IMR-90 (cell line): ENCODE results near the gene SLTM. TPM values are rescaled to one million over a fixed set of nuclear protein-coding genes. Genes with fewer than 3 reads are reported as not detected.

Experiments used
- ATAC-seq: fragments of 200-7000 bp; cut with Tn5 transposase; 2 replicates; pipeline ENCODE4 v1.9.1; 2020; ENCODE audit warnings: low read depth, mild to moderate bottlenecking, moderate library complexity
- BruUV-seq: library from RNA; stranded (reverse); fragments of 400-500 nt; replicated peaks from 2 replicates; lab custom pipeline; 2021; lab: Mats Ljungman, UMichigan
- CTCF ChIA-PET: fragments of 300-600 bp; formaldehyde crosslinking; extraction: SDS; loops from one replicate; lab custom pipeline; 2021; ENCODE audit warnings: antibody characterized with exemption; lab: Yijun Ruan, JAX
- POLR2A ChIA-PET: fragments of 300-600 bp; sonication (Branson Sonifier 250); formaldehyde crosslinking; loops from one replicate; lab custom pipeline; 2022; ENCODE audit warnings: antibody characterized with exemption; ENCODE audit not compliant: unreplicated experiment; lab: Charles Lee
- DNase-seq: peaks from one replicate; pipeline ENCODE4 v3.0.0; 2013
- H2AFZ ChIP-seq: replicated peaks from 2 replicates; pipeline ENCODE3; 2013; ENCODE audit warnings: low read length, mild to moderate bottlenecking; ENCODE audit not compliant: poor library complexity
- H2AK5ac ChIP-seq: 2 replicates; pipeline ENCODE4 v1.6.1; 2013; ENCODE audit warnings: low read depth, low read length, inconsistent platforms
- H2AK9ac ChIP-seq: replicated peaks from 2 replicates; pipeline ENCODE3; 2013; ENCODE audit warnings: mild to moderate bottlenecking, low read depth, low read length, moderate library complexity; ENCODE audit not compliant: poor library complexity
- H2BK120ac ChIP-seq: 2 replicates; pipeline ENCODE4 v1.6.1; 2013; ENCODE audit warnings: low read depth, low read length, inconsistent platforms
- H2BK15ac ChIP-seq: 3 replicates; pipeline ENCODE4 v1.6.1; 2013; ENCODE audit warnings: low read depth, low read length, inconsistent platforms
- H2BK20ac ChIP-seq: 2 replicates; pipeline ENCODE4 v1.6.1; 2013; ENCODE audit warnings: low read depth, mild to moderate bottlenecking, inconsistent platforms, low read length, moderate library complexity
- H2BK5ac ChIP-seq: 2 replicates; pipeline ENCODE4 v1.6.1; 2013; ENCODE audit warnings: mild to moderate bottlenecking, low read depth, low read length, inconsistent platforms; ENCODE audit not compliant: poor library complexity, severe bottlenecking
- H3K14ac ChIP-seq: replicated peaks from 2 replicates; pipeline ENCODE4 v1.6.1; 2013; ENCODE audit warnings: low read depth, low read length, inconsistent platforms
- H3K18ac ChIP-seq: 2 replicates; pipeline ENCODE4 v1.6.1; 2013; ENCODE audit warnings: low read depth, low read length, control low read depth
- H3K23ac ChIP-seq: 2 replicates; pipeline ENCODE4 v1.6.1; 2013; ENCODE audit warnings: low read depth, low read length, inconsistent platforms
- H3K27ac ChIP-seq: 2 replicates; pipeline ENCODE4 v1.5.1; 2013; ENCODE audit warnings: mild to moderate bottlenecking, control low read depth, low read length; ENCODE audit not compliant: insufficient read depth
- H3K27me3 ChIP-seq: 2 replicates; pipeline ENCODE4 v1.6.1; 2013; ENCODE audit warnings: low read length; ENCODE audit not compliant: control insufficient read depth, insufficient read depth
- H3K36me3 ChIP-seq: 2 replicates; pipeline ENCODE4 v1.6.1; 2013; ENCODE audit warnings: low read length, mixed read lengths; ENCODE audit not compliant: control insufficient read depth, insufficient read depth
- H3K4ac ChIP-seq: 2 replicates; pipeline ENCODE4 v1.6.1; 2013; ENCODE audit warnings: low read depth, low read length, inconsistent platforms
- H3K4me1 ChIP-seq: 2 replicates; pipeline ENCODE4 v1.6.1; 2013; ENCODE audit warnings: low read length, mixed read lengths; ENCODE audit not compliant: control insufficient read depth, insufficient read depth
- H3K4me2 ChIP-seq: 2 replicates; pipeline ENCODE4 v1.6.1; 2013; ENCODE audit warnings: low read depth, mild to moderate bottlenecking, control low read depth, low read length, moderate library complexity
- H3K4me3 ChIP-seq: 2 replicates; pipeline ENCODE4 v1.5.1; 2013; ENCODE audit warnings: low read depth, mild to moderate bottlenecking, control low read depth, low read length, moderate library complexity; ENCODE audit not compliant: insufficient read depth
- H3K56ac ChIP-seq: 2 replicates; pipeline ENCODE4 v1.6.1; 2013; ENCODE audit warnings: low read length, inconsistent platforms; ENCODE audit not compliant: insufficient read depth; ENCODE audit errors: extremely low read depth
- H3K79me1 ChIP-seq, 2 experiments: 2 replicates each; pipeline ENCODE4 v1.6.1; 2013; ENCODE audit warnings: low read length in 2 of 2, inconsistent platforms in 1 of 2, low read depth in 1 of 2
- H3K9ac ChIP-seq: 2 replicates; pipeline ENCODE4 v1.6.1; 2013; ENCODE audit warnings: low read depth, low read length, control low read depth
- H3K9me1 ChIP-seq: 2 replicates; pipeline ENCODE4 v1.6.1; 2013; ENCODE audit warnings: low read length, inconsistent platforms; ENCODE audit not compliant: insufficient read depth
- H3K9me3 ChIP-seq: 2 replicates; pipeline ENCODE4 v1.6.1; 2013; ENCODE audit warnings: low read length; ENCODE audit not compliant: control insufficient read depth, insufficient read depth
- H4K20me1 ChIP-seq: 2 replicates; pipeline ENCODE4 v1.6.1; 2013; ENCODE audit warnings: low read length, inconsistent platforms; ENCODE audit not compliant: insufficient read depth
- H4K5ac ChIP-seq: 2 replicates; pipeline ENCODE4 v1.6.1; 2013; ENCODE audit warnings: mild to moderate bottlenecking, low read depth, low read length, control low read depth
- H4K8ac ChIP-seq, 2 experiments: 2 replicates each; pipeline ENCODE4 v1.6.1; 2013; ENCODE audit warnings: low read depth in 2 of 2, low read length in 2 of 2, control low read depth in 1 of 2, inconsistent platforms in 1 of 2
- H4K91ac ChIP-seq: 2 replicates; pipeline ENCODE4 v1.6.1; 2013; ENCODE audit warnings: low read depth, low read length, inconsistent platforms; ENCODE audit not compliant: insufficient read depth
- CEBPB ChIP-seq: IDR thresholded peaks from 2 replicates; pipeline ENCODE4 v1.6.1; 2012; ENCODE audit warnings: low read depth, low read length, improper control_type of control experiment
- CHD1 ChIP-seq: IDR thresholded peaks from 2 replicates; pipeline ENCODE4 v1.6.1; 2012; ENCODE audit warnings: low read depth, low read length, improper control_type of control experiment
- ELK1 ChIP-seq: fragments of 150-350 bp; IDR thresholded peaks from 2 replicates; pipeline ENCODE4 v1.6.1; 2016; ENCODE audit warnings: low read depth, mild to moderate bottlenecking, low read length, moderate library complexity, borderline replicate concordance
- FOS ChIP-seq: fragments of 150-350 bp; IDR thresholded peaks from 2 replicates; pipeline ENCODE4 v1.6.1; 2016; ENCODE audit warnings: low read depth, low read length
- MAZ ChIP-seq: IDR thresholded peaks from 2 replicates; pipeline ENCODE4 v1.6.1; 2012; ENCODE audit warnings: low read depth, mild to moderate bottlenecking, low read length, improper control_type of control experiment, moderate library complexity, borderline replicate concordance
- MXI1 ChIP-seq: IDR thresholded peaks from 2 replicates; pipeline ENCODE4 v1.6.1; 2012; ENCODE audit warnings: low read depth, mild to moderate bottlenecking, low read length, moderate library complexity, borderline replicate concordance
- NFE2L2 ChIP-seq: fragments of 150-350 bp; IDR thresholded peaks from 2 replicates; pipeline ENCODE4 v1.6.1; 2016; ENCODE audit warnings: low read depth, mild to moderate bottlenecking, low read length
- POLR2A ChIP-seq: IDR thresholded peaks from 2 replicates; pipeline ENCODE4 v1.6.1; 2012; ENCODE audit warnings: mild to moderate bottlenecking, low read depth, low read length
- RAD21 ChIP-seq: IDR thresholded peaks from 2 replicates; pipeline ENCODE4 v1.6.1; 2012; ENCODE audit warnings: low read length, improper control_type of control experiment
- RCOR1 ChIP-seq: IDR thresholded peaks from 2 replicates; pipeline ENCODE4 v1.6.1; 2012; ENCODE audit warnings: mild to moderate bottlenecking, low read length, improper control_type of control experiment; ENCODE audit not compliant: insufficient replicate concordance
- RFX5 ChIP-seq: IDR thresholded peaks from 2 replicates; pipeline ENCODE4 v1.8.0; 2012; ENCODE audit warnings: low read depth, mild to moderate bottlenecking, low read length, moderate library complexity
- USF2 ChIP-seq: fragments of 150-350 bp; IDR thresholded peaks from 2 replicates; pipeline ENCODE4 v1.6.1; 2017; ENCODE audit warnings: mild to moderate bottlenecking, antibody characterized with exemption, low read length, low read depth
- WGBS, 2 experiments: methylation state at CpG; one replicate each; pipeline versions ENCODE4 v1.1.5 to v1.1.7; 2013; ENCODE audit warnings: missing lambda C conversion rate in 2 of 2; ENCODE audit not compliant: insufficient read length in 1 of 2; ENCODE audit errors: extremely low coverage in 2 of 2; 5-methylcytosine and 5-hydroxymethylcytosine counted together
- dilution Hi-C: fragments of 300-500 bp; cut with HindIII; formaldehyde crosslinking; loops from one replicate; pipeline ENCODE4 v1.14.3; 2018; ENCODE audit warnings: low sequenced_read_pairs; ENCODE audit not compliant: unreplicated experiment
- in situ Hi-C: fragments of 300-500 bp; cut with MboI; formaldehyde crosslinking; loops from 3 replicates; pipeline ENCODE4 v1.14.3; 2019; ENCODE audit warnings: low sequenced_read_pairs, inconsistent platforms, mixed read lengths
- intact Hi-C: fragments of 100-400 bp; cut with micrococcal nuclease; formaldehyde crosslinking; loops from 2 replicates; pipeline ENCODE4 v1.10.0; 2022
- polyA plus RNA-seq, 3 experiments: library from polyadenylated mRNA; depleted of rRNA; stranded (reverse); fragments of >200 nt; gene quantifications; 2 replicates each; pipeline ENCODE4 v1.2.3, GENCODE V29; 2012; ENCODE audit warnings: low replicate concordance in 1 of 3
- total RNA-seq: library from RNA; depleted of rRNA; stranded (reverse); fragments of >200 nt; gene quantifications from 2 replicates; pipeline ENCODE4 v1.2.3, GENCODE V29; 2012

SLTM gene
- total and polyA plus RNA-seq, 2 of the 4 experiments (the other 2 are of a cell fraction) = 36.0 to 57.6 TPM

- Histone ChIP-seq H2AK9ac (no peak overlapping the region), H3K27ac (no peak overlapping the region), H3K9ac (no peak overlapping the region), H4K91ac (no peak overlapping the region), H3K79me1 (no peaks in the 10 kb centered on the region), H2BK20ac (no peak overlapping the region), H3K23ac (no peak overlapping the region), H2BK120ac (no peak overlapping the region), H3K9me1 (0 out of 2 replicates have a peak, but pooled peaks cover 3% of the 10 kb centered on the region), H3K18ac (no peak overlapping the region), H4K5ac (no peak overlapping the region), H3K36me3 (peaks cover 12% of the 10 kb centered on the region), H3K27me3 (no peaks in the 10 kb centered on the region), H3K14ac (no peak overlapping the region), H3K4ac (no peak overlapping the region), H3K56ac (no peak overlapping the region), H3K4me2 (no peak overlapping the region), H3K4me3 (no peak overlapping the region), H2BK5ac (no peak overlapping the region), H3K4me1 (peaks cover 2% of the 10 kb centered on the region; the same call in 1 of the 2 replicates), H3K9me3 (no peaks in the 10 kb centered on the region), H2BK15ac (no peak overlapping the region), H4K20me1 (no peaks in the 10 kb centered on the region), H2AFZ (no peak overlapping the region), H4K8ac (no peak overlapping the region), H2AK5ac (no peak overlapping the region)
- ATAC-seq = no peak
- intact Hi-C loops (no loop called here), dilution Hi-C loops (no loop called here), in situ Hi-C loops (no loop called here)
- ChIA-PET CTCF (no interaction called here), POLR2A (no interaction called here)
- BruUV-seq = no TSS peak
- no CpG with 5 or more reads among the region's 2 CpGs for WGBS, 2 experiments
- DNase-seq = no peak
- no peak for TF ChIP-seq MXI1
- TF ChIP-seq NFE2L2 = no peak
- TF ChIP-seq MAZ = no peak
- TF ChIP-seq POLR2A = no peak
- no peak for TF ChIP-seq CHD1
- TF ChIP-seq RAD21 = no peak
- TF ChIP-seq FOS = no peak
- TF ChIP-seq ELK1 = no peak
- TF ChIP-seq RFX5 = no peak
- no peak for TF ChIP-seq CEBPB
- no peak for TF ChIP-seq USF2
- no peak for TF ChIP-seq RCOR1
These were observed 102.9 kb downstream of the SLTM start for GRCh38 chr15:58830556-58830955.
